Activated CD4-positive, CD25-positive, alpha-beta regulatory T cell (primary cell): ENCODE measurements around the gene SH2D5.

Experiments
- DNase-seq, 4 experiments: peaks; one replicate each; lab custom pipeline; 2025; lab: John Stamatoyannopoulos, UW

SH2D5 gene

DNA sequence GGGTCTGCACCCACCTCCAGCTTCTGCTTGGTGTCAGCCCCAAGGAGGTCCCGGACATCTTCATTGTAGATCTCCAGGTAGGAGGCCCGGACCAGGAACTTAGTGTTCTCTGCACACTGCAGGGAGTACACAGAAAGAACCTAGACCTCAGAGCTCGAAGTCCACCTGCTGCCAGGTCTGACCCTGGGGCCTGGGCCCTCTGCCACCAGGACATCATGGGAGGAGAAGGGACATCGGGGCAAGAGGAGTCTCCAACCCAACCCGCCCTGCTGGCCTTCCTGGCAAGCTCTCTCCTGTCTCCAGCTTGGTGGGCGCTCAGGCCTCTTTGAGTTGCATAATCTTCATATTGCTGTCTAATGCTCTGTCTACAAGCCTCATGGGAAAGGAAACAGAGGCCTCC is 19.1 kb downstream of the SH2D5 start:
- no peak for DNase-seq

DNA sequence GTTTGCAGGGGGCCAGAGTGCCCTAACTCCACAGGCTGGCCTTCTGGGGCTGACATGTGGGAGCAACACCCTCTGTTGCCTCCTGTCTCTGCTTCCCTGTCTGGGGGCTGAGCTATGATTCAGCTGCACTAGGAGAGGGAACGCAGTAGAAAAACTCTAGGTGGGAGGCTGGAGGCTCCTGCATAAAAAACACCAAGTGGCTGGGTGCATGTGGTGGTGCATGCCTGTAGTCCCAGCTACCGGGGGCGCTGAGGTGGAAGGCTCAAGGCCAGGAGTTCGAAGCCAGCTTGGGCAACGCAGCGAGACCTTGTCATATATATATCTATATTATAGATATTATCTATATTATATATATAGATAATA is 20.3 kb downstream of the SH2D5 start:
- no peak for DNase-seq

DNA sequence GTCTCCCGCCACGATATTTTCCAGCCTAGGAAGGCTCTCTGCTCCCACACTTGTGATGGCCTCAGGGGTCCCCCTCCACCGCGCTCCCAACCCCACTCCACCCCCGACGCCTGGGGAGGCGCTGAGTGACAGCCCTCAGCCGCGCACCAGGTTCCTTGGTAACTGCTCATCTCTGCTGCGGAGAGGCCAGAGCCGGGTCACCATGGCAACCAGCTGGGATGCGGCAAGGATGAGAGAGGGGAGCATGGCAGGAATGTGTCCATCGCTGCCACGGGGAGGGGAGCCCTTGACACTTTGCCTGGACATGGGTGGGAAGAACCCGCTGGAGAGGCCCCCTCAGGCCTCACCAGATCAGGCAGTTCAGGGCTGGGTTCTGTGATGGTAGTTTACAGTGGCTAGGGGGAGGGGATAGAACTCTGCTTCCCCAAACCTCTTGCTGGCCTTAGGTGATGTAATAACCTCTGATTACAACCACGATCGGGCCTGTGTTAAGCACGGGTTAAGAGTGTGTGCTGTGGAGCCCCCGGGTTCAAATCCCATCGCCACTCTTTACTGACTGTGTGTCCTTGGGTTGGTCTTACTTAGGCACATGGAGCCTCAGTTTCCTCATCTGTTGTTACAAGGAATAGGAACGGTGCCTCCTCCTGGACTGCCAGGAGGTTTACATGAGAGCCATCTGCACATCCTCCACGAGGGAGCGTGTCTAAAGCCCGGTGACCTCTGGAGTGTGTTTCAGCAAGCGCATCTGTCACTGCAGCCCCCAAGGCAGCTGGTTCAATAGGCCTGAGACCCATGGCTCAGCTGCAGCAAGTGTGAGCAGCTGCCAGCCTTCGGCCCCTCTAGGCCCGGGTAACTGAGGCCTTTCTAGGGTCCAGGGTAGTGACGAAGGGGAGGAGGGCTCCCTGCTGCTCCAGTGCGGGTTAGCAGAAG is 21.0 kb downstream of the SH2D5 start:
- DNase-seq, result no peak

GRCh38 chr1:20710469-20711284 is 21.8 kb downstream of the SH2D5 start:
- no peak for DNase-seq

GRCh38 chr1:20709868-20710267 is 22.6 kb downstream of the SH2D5 start:
- no peak for DNase-seq

DNA sequence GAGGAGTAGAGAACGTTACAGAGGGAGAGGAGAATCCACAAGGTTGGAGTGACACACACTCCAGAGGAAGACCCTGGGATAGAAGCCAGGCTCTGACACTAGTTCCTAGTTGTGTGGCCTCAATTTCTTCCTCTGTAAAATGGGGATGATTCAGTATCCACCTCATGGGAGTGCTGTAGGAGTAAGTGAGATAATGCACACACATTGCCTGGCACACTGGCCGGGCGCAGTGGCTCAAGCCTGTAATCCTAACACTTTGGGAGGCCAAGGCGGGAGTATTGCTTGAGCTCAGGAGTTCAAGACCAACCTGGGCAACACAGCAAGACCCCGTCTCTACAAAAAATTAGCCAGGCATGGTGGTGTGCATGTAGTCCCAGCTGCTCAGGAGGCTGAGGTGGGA is 23.6 kb downstream of the SH2D5 start:
- no peak for DNase-seq

GRCh38 chr1:20708057-20708456 is 24.4 kb downstream of the SH2D5 start:
- no peak for DNase-seq

GRCh38 chr1:20706841-20707240 is 25.7 kb downstream of the SH2D5 start:
- no peak for DNase-seq

DNA sequence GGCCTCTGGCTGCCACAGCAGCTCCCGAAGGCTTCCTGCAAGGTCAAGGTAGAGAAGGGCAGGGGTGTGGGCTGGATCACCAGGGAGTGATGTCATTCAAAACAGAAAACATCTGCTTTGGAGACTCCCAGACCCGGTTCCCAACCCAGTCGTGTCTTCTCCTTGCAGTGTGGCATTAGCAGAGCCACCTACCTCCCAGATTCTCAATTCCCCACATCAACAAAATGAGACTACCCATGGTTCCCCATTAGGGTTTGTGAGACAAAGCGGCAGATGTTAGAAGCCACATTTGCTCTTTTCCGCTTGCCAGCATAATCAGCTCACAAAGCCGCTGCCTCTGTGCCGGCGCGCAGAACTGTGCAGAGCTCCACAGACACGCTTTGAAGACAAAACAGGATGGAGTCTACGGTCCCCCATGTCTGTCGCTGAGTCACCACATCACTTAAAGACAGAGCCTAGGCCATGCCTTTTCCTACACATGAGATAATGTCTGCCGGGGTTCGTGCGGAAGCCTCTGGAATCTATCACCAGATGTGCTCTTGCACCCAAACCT is 27.2 kb downstream of the SH2D5 start:
- DNase-seq, result no peak

DNA sequence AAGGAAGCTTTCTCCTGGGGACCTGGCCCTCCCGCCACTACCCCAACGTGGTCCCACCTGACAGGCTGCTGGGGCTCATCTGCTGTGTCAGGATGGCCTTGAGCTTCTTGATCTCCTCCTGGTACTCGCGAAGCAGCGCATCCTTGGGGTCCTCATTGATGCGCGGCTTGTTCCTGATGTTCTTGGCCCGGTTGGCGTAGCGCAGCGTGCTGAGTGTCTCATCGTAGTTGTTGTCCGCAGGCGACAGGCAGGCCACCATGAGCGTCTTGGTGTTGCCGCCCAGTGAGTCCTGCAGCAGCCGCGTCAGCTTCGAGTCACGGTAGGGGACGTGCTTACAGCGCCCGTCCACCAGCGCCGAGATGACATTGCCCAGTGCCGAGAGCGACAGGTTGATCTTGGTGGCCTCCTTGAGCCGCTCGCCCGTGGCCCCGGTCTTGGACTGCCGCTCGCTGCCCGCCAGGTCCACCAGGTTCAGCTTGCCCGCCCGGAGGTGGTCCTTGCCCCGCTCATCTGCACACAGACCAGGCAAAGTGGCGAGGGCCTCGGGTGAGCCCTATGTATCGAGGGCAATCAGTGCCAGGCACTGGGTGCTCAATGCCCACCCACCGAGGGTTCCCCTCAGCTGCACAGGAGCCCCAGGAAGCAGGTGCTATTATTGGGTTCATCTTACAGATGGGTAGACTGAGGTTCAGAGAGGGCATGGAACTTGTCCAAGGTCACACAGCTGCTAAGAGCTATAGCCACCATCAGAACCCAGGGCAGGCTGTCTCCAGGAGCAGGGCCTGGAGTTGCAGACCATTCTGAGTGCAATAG is 27.9 kb downstream of the SH2D5 start:
- DNase-seq, result no peak

GRCh38 chr1:20703124-20703756 is 29.3 kb downstream of the SH2D5 start:
- no peak for DNase-seq

GRCh38 chr1:20702416-20702815 is 30.1 kb downstream of the SH2D5 start:
- DNase-seq, result no peak

GRCh38 chr1:20701847-20702246 is 30.7 kb downstream of the SH2D5 start:
- no peak for DNase-seq

GRCh38 chr1:20701446-20701845 is 31.1 kb downstream of the SH2D5 start:
- DNase-seq, result no peak

GRCh38 chr1:20700636-20701215 is 31.8 kb downstream of the SH2D5 start:
- DNase-seq, result no peak

DNA sequence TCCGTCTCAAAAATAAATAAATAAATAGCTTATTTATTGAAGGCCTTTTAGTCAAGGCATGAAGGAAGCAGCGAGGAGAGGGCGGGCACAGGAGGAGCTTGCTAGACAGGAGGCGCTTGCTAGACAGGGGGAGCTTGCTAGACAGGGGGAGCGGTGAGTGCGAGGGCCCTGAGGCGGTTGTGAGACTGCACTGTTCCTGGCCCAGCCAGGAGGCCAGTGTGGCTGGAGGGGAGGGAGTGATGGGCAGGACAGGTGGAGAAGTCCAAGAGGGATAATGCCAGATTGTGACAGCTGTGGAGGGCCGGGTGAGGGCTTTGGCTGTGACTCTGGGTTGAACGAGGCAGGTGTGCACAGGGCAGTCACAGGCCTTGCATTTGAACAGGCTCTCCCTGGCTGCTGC is 32.9 kb downstream of the SH2D5 start:
- no peak for DNase-seq

DNA sequence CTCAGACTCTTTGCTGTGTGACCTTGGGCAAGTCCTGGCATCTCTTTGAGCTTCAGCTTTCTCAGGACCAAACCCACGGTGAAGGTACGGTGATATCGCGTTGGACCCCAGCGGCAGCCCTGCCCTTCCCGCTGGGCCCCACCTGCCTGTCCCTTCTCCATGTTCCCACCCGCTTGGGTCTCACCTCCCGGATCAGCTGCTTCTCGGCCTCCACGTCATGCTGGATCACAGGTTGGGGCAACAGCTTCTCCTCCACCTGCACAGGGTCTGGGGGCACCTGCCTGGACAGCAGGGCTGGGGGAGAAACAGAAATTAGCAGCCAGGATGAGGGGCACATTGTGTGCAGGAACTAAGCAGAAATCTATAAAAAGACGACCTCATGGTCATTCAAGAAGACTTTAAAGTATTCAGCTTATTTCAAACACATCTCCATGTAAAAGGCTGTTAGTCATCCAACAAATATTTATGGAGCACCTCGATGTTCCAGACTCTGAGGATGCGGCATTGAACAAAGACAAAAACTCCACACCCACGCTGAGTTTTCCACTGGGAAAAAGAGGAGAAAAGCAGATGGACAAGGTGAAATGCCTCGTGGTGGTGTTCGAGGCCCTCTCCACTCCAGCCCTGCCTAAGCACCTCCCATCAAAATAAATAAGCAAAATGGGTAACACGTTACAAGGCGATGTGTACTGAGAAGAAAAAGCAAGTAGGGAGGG is 34.1 kb downstream of the SH2D5 start:
- DNase-seq, result no peak

GRCh38 chr1:20697563-20697962 is 34.9 kb downstream of the SH2D5 start:
- DNase-seq, result no peak

- DNase-seq, result peak; percentile 54 to 63 (median 54)
Observed at GRCh38 chr1:20696397-20697333, 35.8 kb downstream of the SH2D5 start.
